Fibroblast of upper back skin (primary cell): Measurements from ENCODE around the gene STAT5B.
"Not testable (repeated sequence)": the region's sequence is repeated elsewhere in the genome, so short reads cannot be mapped to it uniquely, and the experiment has no call there.

Source experiments
- DNase-seq: peaks from one replicate; pipeline ENCODE4 v3.0.0-alpha.2; 2013

STAT5B gene

GRCh38 chr17:42276359-42276608 lies at the start of gene STAT5B:
Gene STAT5B, minus strand, starts transcription at chr17:42276391. Its CDS starts 44,264 bp downstream, at chr17:42232127.
- DNase-seq, result peak; percentile 48

- peak; percentile 74 for DNase-seq
Observed at GRCh38 chr17:42325026-42325425, 48.8 kb upstream of the STAT5B start.

- no peak for DNase-seq
Observed at GRCh38 chr17:42323268-42323773, 47.1 kb upstream of the STAT5B start.

DNA sequence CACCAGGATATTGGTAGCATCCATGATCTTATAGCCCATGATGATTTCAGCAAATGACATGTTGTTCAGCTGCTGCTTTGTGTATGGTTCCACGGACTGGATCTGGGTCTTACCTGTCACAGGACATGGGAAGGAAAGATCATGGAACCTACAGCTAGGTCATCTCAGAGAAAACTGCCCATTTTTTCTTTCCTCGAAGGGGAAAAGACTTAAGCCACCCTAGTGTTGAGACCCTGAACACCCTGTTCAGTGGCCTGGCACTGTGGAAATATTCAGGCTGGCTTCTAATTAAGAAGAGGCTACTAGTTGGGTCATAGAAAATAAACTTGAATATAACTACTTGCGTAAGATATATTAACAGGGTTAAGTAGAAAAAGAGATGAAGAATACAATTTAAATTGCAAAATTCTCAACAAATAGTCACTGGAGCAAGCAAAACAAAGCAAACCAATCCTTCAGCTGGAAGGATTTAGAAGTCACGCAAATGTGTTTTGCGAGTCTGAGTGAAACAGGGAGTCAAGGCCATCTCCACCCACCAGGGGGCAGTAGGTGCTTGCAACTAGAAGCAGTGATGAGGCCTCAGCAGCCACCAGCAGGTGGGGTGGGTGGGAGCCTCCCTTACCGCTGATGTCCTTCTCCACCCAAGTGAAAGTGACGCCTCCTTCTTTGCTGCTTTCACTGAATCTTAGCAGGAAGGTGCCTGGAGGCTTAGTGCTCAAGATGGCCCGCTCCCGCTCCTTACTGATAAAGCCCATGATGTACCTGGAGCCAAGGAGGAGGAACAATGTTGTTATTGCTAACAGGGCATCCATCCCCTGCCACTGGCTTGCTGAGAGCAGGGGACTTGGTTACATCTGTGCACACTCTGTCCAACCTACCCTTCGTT lies 46.4 kb upstream of the STAT5B start:
- DNase-seq, result peak; percentile 90

DNA sequence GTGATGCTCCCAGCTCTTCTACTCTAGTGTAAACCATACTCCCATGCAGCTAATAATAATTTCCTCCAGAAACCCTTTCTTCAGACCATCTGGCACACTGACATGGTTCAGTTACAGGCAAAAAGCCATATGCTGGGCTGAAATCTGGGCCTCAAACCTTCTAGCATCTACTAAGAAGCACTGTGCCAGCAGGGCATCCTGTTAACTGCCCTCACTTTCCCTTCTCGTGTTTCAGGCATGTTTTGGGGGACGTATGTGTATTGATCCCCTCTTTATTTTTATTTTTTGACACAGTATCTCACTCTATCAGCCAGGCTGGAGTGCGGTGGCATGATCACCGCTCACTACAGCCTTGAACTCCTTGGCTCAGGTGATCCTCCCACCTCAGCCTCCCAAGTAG lies 45.4 kb upstream of the STAT5B start:
- no peak for DNase-seq

GRCh38 chr17:42317967-42318366 lies 41.8 kb upstream of the STAT5B start:
- not testable (repeated sequence) for DNase-seq

GRCh38 chr17:42317266-42317845 lies 41.2 kb upstream of the STAT5B start:
- DNase-seq, result no peak

GRCh38 chr17:42316755-42317154 lies 40.6 kb upstream of the STAT5B start:
- DNase-seq, result no peak

DNA sequence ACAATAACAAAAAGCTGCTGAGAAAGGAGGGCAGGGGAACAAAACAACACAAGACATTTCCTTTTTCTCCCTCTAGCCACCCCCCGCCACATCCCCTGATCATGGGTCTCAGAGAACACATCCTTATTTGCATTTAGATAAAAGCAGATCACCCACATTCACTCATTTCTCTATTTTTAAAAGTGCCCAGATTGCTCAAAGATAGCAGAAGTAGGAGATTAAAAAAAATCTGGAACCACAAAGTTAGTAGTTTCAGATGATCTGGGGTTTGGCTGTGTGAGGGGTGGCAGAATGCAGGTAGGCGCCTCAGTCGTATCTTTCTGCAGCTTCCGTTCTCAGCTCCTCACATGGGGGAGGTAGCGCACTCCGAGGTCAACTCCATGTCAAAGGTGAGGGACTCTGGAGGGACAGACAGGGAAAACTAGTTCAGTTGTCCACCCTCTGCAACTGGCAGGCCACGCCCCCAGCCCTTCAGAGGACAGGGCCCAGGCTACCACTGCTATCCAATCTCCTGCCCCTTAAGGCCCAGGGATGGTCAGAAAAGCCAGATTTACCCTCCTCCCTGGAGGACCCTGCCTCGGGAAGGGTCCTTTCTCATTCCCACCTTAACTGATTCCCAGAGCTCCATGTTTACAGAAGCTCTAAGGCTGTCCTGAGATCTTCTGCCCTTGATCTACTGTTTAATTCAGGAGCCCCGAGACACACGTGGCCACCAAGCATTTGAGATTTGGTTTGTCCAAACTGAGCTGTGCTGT lies 39.4 kb upstream of the STAT5B start:
- no peak for DNase-seq

- DNase-seq, result no peak
Observed at GRCh38 chr17:42313773-42314566, 37.8 kb upstream of the STAT5B start.

GRCh38 chr17:42313389-42313772 lies 37.2 kb upstream of the STAT5B start:
- no peak for DNase-seq

GRCh38 chr17:42312285-42313130 lies 36.3 kb upstream of the STAT5B start:
- peak; percentile 77 for DNase-seq

DNA sequence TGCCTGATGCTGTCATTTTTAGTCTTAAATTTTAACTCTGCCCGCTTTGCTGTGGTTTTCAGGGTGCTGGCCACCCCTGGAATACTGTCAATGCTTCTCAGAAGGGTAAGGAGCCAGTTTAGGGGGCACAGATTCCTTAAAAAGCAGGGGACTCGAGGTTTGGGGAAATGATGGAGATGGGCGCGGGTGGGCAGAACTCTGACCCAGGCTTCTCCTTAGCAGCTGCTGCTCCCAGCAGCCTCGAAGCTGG lies 35.8 kb upstream of the STAT5B start:
- DNase-seq, result no peak

GRCh38 chr17:42311240-42312034 lies 35.2 kb upstream of the STAT5B start:
- DNase-seq, result peak; percentile 91

DNA sequence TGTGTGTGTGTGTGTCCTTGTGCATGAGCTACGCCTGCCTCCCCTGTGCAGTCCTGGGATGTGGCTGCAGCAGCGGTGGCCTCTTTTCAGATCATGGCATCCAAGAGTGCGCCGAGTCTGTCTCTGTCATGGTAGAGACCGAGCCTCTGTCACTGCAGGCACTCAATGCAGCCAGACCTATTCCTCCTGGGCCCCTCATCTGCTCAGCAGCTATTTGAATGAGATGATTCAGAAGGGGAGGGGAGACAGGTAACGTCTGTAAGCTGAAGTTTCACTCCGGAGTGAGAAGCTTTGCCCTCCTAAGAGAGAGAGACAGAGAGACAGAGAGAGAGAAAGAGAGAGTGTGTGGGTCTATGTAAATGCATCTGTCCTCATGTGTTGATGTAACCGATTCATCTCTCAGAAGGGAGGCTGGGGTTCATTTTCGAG lies 34.6 kb upstream of the STAT5B start:
- no peak for DNase-seq

DNA sequence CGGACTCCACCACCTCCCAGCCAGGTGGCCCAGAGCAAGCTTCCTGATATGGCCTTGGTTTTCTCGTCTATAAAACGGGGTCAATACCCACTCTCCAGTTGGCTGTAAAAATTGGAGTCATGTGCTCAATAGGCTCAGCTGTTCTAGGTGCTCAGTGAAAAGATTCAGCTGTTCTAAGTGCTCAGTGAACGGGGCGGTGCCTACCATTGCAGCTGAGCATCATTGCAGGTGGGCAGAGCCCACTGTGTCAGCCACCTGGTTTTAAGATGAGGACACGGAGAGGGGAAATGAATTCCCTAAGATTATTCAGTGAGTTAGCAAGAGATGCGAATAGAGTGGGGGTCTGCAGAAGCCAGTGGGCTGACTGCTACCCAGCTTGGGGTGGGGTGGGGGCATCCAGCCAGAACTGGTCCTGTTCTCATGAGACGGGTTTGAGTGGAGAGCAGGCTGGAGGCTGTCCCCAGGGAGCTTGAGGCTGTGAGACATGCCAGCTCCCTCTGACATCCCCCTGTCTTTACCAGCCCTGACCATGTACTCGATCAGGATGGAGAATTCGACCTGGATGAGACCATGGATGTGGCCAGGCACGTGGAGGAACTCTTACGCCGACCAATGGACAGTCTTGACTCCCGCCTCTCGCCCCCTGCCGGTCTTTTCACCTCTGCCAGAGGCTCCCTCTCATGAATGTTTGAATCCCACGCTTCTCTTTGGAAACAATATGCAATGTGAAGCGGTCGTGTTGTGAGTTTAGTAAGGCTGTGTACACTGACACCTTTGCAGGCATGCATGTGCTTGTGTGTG lies 34.0 kb upstream of the STAT5B start:
- no peak for DNase-seq

DNA sequence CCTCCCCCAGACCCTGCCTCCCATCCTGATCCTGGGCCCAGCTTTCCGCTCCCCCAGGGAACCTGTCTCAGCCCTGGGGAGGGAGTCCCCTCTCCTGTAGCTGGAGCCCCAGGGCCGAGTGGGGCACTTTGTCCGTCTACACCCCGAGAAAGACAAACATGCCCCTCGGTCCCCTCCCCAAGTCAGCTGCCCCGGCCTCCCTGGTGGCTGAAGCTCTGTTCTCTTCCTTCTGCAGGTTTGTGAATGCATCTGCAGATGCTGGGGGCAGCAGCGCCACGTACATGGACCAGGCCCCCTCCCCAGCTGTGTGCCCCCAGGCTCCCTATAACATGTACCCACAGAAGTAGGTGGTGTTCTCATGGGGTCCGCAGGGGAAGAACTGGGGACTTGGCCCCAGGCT lies 33.0 kb upstream of the STAT5B start:
- no peak for DNase-seq

DNA sequence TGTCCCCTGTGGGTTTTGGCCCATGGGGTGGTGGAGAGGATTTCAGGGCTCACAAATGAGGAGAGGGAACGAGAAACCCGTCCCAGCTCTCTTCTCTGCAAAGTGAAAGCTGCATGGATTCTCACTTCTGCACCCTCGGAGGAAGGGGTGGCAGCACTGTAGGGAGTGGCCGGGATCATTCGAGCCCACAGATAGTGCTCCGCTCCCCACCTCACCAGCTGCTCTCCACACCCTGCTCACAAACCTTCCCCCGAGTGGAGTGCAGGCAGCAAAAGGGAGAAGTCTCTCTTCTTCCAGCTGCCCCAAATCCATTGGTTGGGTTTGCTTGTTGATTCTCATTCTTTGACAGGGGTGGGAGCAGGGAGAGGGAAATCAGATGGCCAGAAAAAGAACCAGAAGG lies 32.3 kb upstream of the STAT5B start:
- no peak for DNase-seq

DNA sequence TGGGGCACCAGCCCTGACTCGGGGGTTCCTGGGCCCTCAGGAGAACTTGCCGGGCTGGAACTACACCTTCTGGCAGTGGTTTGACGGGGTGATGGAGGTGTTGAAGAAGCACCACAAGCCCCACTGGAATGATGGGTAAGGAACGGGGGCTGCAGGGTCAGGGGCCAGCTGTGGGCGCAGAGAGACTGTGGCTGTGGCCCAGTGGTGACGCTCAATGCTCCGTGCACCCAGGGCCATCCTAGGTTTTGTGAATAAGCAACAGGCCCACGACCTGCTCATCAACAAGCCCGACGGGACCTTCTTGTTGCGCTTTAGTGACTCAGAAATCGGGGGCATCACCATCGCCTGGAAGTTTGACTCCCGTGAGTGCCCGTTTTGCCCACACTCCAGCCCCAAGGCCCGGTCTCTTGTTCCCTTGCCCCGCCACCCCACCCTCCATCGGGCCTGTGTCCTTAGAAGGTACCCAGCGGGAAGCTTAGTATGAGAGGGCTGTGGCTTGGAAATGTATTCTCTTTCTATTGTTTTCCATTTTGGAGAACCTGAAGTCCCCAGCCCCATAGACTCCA lies 31.3 kb upstream of the STAT5B start:
- no peak for DNase-seq

DNA sequence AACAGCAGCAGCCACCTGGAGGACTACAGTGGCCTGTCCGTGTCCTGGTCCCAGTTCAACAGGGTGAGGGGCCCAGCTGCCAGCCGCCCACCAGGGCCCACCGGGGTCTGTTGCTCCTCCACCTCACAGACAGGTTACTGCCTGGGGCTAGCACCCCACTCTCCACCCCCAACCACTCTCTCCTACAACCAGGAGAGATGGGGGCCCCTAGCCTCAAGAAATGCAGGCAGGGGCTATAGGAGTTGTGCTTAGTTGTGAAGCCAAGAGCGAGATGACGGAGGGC lies 30.1 kb upstream of the STAT5B start:
- DNase-seq, result no peak
